Kidney epithelial cell (primary cell): ENCODE results near the gene ITIH5. TPM values are rescaled to one million over a fixed set of nuclear protein-coding genes. Genes with fewer than 3 reads are reported as not detected.
A peak's percentile ranks its signal among the peaks of the same experiment; 100 is the strongest.
"Not testable (repeated sequence)": the region's sequence is repeated elsewhere in the genome, so short reads cannot be mapped to it uniquely, and the experiment has no call there.

Experiments
- DNase-seq: peaks from one replicate; pipeline ENCODE4 v3.0.0-alpha.2; 2010; ENCODE audit warnings: low read depth
- H3K27me3 ChIP-seq: 2 replicates; pipeline ENCODE4 v1.6.0; 2011; ENCODE audit warnings: low read length; ENCODE audit not compliant: control insufficient read depth, insufficient read depth
- H3K36me3 ChIP-seq: 2 replicates; pipeline ENCODE4 v1.5.1; 2011; ENCODE audit warnings: low read length; ENCODE audit not compliant: control insufficient read depth, insufficient read depth
- H3K4me3 ChIP-seq: 2 replicates; pipeline ENCODE4 v1.5.1; 2011; ENCODE audit warnings: low read depth, mild to moderate bottlenecking, control low read depth, low read length
- CTCF ChIP-seq: IDR thresholded peaks from 2 replicates; pipeline ENCODE4 v1.5.1; 2011; ENCODE audit warnings: mild to moderate bottlenecking, moderate library complexity, low read length, control low read depth, inconsistent platforms; ENCODE audit not compliant: insufficient read depth, poor library complexity, severe bottlenecking
- total RNA-seq: library from RNA; depleted of rRNA; stranded (reverse); fragments of >200 nt; gene quantifications from 2 replicates; pipeline ENCODE4 v1.2.3, GENCODE V29; 2015

ITIH5 gene
- total RNA-seq, 1 donor from 2014 or later: 1.5 TPM

- Histone ChIP-seq H3K4me3 (no peak overlapping the region), H3K36me3 (no peaks in the 10 kb centered on the region), H3K27me3 (peaks cover 2% of the 10 kb centered on the region)
- no peak for TF ChIP-seq CTCF
- DNase-seq: no peak
These were observed 22.8 kb upstream of the ITIH5 start for GRCh38 chr10:7689591-7689990.

GRCh38 chr10:7687228-7687907 is 20.6 kb upstream of the ITIH5 start:
- peak; percentile 91 for TF ChIP-seq CTCF
- DNase-seq: peak; percentile 67

DNA sequence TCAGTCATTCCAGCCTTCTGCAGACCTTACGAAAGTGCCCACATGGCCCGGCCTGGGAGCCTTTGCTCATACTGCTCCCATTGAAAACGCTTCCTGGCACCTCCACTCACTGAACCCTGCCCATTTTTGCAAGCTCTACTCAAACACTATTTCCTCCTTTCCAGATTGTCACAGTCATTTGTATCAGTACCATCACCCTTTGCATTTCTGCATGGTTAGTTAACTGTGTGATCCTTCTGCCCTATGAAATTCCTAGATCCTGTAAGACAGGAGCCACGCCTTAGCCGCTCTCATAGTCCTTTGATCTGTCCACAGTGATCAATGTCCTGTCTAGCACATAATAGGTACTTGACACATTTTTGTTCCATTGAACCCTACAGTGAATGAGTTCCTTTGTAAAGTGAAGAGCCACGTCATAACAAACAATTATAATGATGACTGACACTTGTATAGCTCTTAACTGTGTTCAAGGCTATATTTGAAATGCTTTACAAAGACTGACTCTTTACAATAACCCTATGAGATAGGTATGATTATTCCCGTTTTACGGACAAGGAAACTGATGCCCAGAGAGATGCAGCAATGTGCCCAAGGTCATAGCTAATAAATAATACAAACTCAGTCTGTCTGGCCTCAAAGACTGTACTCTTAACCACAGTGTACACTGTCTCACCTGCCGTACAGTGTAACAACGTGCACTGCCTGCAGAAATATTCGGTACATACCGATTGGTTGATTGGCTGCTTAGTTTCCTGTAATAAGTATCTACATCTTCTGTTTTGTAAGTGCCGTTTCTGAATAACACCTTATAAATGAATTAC is 19.8 kb upstream of the ITIH5 start:
- TF ChIP-seq CTCF: no peak
- Histone ChIP-seq H3K27me3 (peaks cover 2% of the 10 kb centered on the region), H3K4me3 (no peak overlapping the region), H3K36me3 (no peaks in the 10 kb centered on the region)
- no peak for DNase-seq

More at GRCh38 chr10:7687228-7687907, 20.6 kb upstream of the ITIH5 start:
- no peak overlapping the region for H3K4me3 ChIP-seq
- no peaks in the 10 kb centered on the region for H3K36me3 ChIP-seq
- peaks cover 2% of the 10 kb centered on the region for H3K27me3 ChIP-seq

DNA sequence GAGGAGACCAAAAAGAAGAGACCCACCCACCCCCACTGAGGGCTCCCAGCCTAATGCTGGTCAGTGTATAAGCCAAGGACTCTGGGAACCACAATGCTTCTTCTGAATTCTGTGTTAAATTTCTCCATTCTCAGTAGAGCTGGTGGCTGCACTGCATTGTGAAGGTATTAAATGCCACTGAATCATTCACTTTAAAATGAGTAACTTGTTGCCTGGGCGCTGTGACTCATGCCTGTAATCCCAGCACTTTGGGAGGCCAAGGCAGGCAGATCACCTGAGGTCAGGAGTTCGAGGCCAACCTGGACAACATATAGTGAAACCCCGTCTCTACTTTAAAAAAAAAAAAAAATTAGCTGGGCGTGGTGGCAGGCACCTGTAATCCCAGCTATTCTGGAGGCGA is 13.3 kb upstream of the ITIH5 start:
- DNase-seq, H3K27me3 ChIP-seq, H3K4me3 ChIP-seq, H3K36me3 ChIP-seq: not testable (repeated sequence)

DNA sequence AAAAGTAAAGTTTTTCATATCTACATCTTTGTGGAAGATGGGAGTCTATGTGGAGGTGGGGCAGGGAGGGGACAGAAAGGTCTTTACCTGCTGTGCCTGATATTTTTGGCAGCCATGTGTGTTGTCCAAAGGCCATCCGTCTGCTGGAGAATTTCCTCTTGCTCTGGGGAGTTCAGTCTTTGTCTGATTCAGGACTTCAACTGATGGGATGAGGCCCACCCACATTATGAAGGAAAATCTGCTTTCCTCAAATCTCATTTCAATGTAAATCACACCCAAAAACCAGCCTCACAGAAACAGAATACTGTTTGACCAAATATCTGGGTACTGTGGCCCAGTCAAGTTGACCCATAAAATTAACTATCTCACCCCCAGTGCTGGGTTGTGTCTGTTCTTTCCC is 12.5 kb upstream of the ITIH5 start:
- no peak for TF ChIP-seq CTCF
- H3K4me3 ChIP-seq: no peak overlapping the region
- H3K27me3 ChIP-seq: no peaks in the 10 kb centered on the region
- H3K36me3 ChIP-seq: no peaks in the 10 kb centered on the region
- DNase-seq: no peak

DNA sequence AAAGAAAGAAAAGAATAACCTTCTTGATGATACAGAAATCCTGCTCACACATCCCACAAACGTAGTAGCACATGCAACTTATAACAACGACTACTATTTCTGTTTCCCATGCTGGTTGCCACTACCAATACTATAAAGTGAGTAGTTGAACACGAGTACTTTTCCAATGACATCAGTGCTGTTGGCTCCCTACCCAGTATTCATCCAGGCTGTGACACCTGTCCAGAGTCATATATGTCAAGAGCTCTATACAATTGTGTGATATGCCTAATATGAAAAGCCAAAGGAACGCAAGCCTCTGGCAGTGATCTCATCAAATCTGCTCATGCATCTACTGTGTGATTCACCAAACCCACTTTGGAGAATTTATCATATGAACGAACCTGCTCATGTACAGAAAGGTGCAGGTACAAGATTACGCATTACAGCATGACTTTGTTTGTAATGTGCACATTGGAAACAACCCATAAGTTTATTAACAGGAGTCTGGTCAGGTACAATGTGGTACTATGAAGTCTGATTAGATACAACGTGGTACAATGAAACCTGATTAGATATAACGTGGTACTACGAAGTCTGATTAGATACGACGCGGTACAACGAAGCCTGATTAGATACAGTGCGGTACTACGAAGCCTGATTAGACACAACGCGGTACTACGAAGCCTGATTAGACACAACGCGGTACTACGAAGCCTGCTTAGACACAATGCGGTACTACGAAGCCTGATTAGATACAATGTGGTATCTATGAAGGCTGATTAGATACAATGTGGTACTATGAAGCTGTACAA is 5.8 kb upstream of the ITIH5 start:
- H3K36me3 ChIP-seq: no peaks in the 10 kb centered on the region
- H3K4me3 ChIP-seq: no peak overlapping the region
- TF ChIP-seq CTCF: no peak
- DNase-seq: no peak
- H3K27me3 ChIP-seq: peaks cover 7% of the 10 kb centered on the region
